Embryonic facial prominence (tissue), 1 donor: ENCODE data around the gene PCDH19.
A peak's percentile ranks its signal among the peaks of the same experiment; 100 is the strongest.

Experiments used
- DNase-seq: peaks from one replicate; pipeline ENCODE4 v3.0.0-alpha.2; 2016; ENCODE audit errors: extremely low spot score

The PCDH19 gene

DNA sequence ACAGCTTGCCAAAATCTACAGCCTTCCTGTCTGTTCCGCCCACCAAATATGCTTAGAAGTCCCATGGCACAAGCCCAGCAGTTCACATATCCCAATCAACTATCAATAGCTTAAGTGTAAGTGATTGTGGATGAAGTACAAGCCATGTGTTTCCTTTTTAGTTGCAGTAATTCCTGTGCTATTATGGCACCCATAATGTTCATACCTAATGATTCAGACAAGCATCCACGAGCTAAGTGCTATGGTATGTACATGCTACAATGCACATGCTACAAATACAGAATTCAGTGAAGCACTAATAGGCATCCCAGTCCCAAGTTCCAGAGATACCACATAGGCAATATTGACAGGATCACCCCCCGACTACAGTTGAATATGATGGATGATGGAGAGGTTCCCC, 94.5 kb downstream of the PCDH19 start:
- DNase-seq, result peak; percentile 13

DNA sequence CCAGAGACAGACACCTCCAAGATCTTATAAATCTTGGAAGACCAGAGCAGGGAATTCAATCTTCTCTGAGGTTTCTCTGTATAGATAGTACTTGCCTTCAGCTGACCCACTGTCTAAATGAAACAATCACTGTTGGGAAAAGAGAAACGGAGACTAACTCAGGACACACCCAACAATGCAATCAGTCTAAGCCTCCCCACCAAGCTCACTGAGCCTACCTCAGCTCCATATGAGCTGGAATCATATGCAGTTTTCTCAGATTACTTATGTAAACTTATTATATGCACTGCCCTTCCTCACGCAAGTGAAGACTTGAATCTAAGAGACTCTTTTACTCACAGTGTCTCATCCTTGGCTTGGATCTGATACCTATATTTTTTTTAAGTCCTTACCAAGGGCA, 110.5 kb downstream of the PCDH19 start:
- no peak for DNase-seq

DNA sequence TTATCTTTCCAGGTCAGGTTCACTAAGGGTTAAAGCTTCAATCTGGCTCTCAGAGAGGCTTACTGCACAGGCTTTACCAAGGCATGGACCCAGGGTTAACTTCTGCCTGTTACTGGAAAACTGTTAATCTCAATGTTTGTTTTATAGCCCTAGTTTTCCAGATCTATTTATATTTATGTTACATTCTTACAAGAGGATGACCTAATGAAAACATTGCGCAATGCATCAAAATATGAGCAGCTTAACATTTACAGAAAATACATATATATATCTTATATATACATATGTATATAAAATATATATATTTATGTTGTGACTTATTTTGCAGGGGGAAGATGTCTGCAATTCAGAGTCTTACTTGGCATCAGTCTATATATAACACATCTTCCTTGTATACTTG, 112.3 kb downstream of the PCDH19 start:
- no peak for DNase-seq

DNA sequence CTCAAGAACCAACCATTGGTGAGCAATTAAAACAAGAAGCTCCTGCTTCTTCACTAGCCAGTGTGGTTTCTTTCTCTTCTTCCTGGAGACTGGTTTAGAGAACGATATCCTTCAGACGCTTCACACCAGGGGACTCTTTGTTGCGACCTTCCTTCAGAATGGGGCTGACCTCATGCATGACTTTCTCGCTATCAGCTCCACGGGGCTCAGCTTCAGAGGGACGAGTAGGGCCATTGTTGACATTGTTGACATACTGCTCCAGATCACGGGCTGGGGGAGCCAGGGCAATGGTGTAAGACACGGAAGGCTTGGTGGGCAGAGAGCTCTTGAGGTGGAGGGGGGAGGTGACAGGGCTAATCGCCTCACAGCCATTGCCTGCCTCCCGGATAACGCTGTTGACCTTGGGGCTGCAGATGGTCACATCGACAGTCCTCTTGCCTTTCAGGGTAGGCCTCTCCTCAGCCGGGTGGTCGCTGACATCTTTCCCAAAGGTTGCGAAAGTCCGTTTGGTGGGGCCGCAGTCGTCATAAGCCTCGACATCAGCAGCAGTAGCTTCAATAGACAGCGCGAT, 113.8 kb downstream of the PCDH19 start:
- no peak for DNase-seq

DNA sequence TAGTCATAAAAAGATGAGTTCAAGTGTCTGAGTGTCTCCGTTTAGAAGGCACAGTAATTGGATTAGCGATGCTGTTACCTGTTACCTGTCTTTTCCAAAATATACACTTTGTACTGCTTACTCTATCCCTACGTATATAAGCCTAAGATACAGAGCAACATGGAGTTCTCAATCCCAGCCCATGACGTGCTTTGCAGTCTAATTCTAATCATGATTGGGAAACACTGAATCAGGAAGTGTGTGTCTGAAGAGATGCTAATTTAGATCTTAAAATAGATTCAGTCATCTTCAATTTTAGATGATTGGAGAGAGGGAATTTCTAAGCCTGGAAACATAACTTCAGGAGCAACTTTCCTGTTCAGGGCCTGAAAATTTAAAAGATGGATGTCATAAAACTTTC, 115.1 kb downstream of the PCDH19 start:
- no peak for DNase-seq

DNA sequence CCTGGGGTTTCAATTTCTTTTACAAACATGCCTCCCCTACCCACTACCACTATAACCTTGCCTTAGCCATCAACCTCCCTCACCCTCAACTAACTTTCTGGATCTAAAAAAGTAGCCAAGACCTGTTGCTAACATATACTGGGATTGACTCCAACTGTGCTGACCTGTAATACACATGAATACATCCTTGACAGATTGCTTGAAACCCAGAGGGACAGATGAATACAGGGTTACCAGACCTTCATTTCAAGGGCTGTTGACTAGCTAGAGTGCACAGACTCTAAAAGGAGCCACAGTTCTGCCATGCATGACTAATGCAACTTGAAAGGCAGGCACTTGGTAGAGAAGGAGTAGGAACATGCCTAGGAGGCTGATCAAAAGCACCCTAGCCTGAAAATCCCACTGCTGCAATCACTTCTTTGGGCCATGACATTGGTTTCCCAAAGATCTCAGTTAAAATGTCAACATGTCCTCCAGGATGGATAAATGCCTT, 121.0 kb downstream of the PCDH19 start:
- DNase-seq, result no peak

DNA sequence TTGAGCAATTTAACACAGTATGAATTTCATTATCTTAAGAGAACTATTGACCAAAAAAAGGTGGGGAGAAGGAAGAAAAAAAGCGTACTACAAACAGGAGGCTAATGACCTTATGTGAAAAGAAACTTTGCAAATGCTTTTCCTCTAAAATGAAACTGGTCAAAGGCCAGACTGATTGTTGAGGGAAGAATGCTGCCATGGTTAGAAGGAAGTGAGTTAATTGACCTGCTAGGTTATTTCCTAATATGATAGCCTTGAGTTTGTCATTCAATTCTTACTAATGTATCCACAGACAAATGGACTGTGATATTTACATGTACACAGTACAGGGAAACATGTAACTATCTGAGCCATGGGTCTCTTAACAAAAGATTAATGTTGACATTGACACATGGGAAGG, 132.8 kb downstream of the PCDH19 start:
- no peak for DNase-seq

DNA sequence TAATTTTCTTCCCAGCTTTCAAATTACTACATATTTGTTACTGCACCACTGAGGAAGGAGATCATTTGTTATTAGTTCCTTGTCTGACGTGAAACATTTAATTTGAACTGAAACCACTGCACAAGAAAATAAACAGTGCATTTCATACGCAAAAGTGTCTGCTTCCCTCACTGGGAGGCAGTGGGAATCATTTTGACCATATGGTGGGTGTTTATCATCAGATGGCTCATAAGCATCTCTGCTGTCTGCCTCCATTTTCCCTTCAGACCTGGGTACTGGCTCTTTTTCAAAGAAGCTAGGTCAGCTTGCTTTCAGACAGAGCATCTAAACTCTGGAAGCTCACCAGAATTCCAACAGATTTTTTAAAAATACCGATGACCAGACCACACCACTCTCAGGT, 135.2 kb downstream of the PCDH19 start:
- DNase-seq, result no peak

DNA sequence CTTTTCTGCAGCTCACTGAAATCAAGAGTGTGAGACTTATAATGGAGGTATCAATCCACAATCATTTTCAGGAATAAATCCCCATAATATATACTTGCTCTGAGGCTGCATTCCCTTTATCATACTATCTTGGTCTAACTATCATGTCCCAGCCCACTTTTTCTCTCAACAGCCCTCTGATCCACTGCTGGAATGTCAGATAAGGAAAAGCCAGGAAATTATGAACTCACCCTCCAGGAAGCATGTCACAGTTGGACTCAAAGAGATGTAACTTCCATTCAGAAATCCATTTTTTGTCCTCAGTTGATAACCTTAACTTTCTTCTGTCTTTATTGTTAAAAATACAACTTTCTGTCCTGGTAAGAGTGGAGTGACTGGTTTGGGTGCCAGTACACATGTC, 144.9 kb downstream of the PCDH19 start:
- no peak for DNase-seq

DNA sequence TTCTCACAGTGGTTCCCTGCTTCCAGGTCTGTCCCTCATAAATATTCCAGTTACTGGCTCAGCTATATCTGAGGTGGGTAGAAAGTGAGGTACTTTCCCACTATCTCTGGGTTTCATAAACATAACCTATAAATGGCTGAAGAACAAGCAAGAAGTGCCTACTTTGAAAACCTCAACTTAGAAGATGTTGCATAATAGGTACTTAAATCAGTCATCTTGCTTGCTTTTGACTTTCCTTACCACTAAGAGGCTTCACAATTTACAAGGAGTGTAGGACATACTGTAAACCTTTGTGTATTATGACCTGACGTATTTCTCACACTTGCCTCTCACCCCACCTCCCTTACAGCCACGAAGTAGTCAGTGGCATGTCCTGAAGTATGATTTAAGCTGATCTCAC, 145.9 kb downstream of the PCDH19 start:
- no peak for DNase-seq

DNA sequence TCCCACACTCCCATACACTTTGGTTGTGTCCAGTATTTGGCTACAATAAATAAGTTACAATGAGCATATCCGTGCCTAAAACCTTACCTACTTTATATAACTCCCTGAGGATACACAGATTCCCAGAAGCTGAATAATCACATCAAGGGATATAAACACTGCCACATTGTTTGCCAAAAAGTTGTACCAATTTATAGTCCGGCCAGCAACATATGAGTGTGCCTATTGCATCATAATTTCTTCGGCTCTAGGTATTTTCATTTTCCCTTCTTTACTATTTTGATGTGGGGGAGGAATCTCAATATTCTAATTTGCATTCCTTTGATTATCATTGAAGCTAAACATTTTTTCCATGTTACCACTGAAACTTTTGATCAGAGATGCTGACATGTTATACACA, 146.4 kb downstream of the PCDH19 start:
- DNase-seq, result no peak

DNA sequence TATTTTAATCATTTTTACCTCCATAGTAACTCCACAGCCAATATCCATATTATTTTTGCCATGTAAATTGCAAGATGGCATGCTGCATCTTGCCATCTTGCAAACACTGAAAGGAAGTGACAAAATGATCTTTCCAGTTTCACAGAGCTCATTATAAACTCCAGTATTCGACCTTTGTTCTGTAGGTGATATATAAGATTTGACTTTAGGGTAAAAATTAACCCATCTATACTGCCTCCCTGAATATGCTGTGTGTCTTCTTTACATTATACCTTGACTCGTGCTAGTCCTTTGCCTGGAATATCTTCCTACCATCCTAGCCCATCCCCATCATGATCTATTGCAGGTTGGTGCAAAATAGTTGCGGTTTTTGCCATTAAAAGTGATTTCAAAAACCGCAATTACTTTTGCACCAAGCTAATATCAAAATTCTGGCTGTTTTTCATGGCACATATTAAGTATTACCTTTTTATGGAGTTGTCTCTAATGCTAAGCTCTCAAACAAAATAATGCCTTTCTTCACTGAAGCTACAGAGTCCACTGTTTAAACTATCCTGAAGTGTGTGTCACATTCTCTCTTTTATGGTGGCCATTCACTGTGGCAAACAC, 161.1 kb downstream of the PCDH19 start:
- DNase-seq, result no peak

DNA sequence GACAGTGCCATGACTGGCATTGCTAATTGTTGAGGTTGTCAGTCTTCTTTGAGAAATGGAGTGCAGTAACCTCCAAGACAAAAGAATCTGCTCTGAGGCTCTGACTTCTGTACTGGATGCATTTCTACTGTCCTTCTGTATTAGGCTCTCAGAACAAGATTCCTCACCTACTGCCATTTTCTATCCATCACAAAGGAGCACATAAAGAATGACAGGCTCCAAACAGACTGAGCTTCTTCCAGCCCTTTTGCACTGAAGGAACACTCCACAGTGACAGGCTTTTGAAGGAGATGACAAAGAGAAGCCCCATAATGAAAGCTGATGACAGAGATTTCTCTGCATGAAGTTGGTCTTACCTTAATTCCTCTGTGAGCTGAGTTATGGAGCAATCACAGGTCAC, 162.2 kb downstream of the PCDH19 start:
- no peak for DNase-seq

DNA sequence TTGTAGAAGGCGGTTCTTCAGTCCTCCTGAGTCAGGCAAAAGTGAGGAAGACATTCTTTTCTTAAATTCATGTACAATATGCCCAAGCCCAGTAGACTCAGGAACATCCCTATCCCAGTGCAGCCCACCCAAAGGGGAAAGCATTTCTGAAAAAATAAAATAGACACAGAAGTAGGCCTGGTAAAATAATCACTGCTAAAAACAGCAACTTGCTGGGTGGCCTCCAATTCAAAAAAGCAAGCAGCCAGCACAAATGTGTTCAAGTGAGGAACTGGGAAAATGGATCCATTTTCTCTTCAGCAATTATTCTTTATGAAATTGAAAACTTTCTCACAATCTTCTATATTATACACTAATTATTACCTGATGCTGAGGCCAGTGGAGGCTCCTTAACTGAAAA, 165.4 kb downstream of the PCDH19 start:
- DNase-seq, result no peak
